GM18909 (cell line): ENCODE data around the gene TOM1L2.
"Not testable (repeated sequence)": the region's sequence is repeated elsewhere in the genome, so short reads cannot be mapped to it uniquely, and the experiment has no call there.

Experiments
- ATAC-seq: cut with Tn5 transposase; IDR thresholded peaks from one replicate; pipeline ENCODE4 v1.9.1; 2021; ENCODE audit warnings: mild to moderate bottlenecking; ENCODE audit not compliant: unreplicated experiment, poor library complexity

The TOM1L2 gene

DNA sequence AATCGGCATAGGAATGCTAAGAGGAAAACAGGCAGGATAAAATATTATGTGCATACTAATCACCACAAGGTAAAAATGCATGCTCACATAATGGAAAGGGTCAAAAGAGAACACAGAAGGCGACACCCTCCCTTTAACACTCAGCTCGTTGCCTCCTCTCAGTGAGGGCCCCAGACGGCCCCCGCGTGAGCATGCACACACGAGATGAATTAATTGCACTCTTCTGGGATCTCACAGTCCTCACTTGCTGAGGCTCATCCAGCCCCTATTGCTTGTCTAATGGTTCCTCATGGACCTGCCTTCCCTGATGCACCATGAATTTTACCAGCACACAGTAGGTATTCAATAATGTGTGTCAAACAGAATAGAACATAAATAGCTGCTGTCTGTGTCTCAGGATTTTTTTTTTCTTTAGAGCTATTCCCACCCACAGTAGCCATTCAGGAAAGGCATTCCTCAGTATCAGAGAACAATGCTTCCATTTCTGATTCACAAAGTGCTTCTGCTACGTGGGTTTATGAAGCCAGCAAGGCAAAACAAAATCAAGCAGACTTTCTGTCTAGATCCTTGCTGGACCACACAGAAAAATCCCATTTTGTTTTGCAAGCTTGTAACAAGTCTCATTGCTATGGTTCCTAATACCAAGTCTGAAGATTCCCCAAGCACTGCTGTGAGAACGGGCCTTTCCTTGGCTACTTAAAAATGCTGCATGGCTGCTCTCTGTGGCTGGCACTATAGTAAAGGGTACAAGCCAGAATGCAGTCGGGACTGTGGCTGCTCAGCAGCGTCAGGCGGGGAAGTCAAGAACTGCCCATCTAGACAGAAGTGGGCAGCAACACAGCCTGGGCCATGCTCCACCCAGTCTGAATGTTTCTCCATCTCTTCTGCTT lies 43.6 kb downstream of the TOM1L2 start:
- no peak for ATAC-seq

DNA sequence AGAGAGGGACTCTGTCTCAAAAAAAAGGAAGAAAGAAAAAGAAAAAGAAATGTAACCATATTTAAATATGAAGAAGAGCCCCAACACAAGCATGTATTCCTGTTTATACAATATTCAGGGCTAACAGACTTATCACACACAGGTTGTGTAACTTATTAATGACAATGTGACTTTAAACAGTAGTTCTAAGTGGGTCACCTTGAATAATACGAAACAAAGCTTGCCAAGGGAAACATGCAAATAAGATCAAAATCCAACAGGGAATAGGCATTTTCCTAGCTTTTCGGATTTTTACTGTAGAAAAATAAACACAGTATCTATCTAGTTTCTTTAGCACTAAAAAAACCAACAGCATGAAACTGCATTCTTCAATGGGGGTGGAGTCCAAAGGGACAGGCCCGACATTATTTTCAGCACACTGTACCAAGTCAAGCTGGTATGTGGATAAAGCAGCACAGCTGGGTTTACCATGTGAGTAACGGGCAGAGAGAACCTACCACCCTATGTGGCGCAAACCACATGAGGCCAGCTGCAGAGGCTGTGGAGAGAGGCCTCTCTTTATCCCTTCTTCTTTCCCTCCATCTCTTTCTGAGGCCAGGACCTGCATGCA lies 45.3 kb downstream of the TOM1L2 start:
- ATAC-seq, result no peak

DNA sequence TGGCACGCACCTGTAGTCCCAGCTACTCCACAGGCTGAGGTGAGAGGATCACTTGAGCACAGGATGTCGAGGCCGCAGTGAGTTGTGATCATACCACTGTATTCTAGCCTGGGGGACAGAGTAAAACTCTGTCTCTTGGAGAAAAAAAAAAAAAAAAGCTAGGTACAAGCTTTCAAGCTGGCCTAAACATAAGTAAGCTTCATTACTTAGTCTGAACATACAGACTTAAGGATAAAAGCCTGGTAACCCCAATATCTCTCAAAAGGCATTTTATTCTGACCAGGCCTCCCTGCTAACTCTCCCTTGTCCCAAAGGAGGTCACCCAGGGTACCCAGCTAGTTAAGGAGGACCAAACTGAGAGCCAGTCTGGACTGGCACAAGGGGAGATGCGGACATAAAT lies 46.2 kb downstream of the TOM1L2 start:
- ATAC-seq, result no peak

DNA sequence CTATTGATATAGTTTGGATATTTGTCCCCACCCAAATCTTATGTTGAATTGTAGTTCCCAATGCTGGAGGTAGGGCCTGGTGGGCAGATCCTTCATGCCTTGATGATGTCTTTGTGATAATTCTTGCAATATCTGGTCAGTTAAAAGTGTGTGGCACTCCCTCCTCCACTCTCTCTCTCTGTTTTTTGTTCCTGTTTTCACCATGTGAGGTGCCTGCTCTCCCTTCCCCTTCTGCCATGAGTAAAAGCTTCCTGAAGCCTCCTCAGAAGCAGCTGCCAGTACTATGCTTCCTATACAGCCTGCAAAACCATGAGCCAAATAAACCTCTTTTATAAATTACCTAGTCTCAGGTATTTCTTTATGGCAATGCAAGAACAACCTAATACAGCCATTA lies 47.3 kb downstream of the TOM1L2 start:
- no peak for ATAC-seq

DNA sequence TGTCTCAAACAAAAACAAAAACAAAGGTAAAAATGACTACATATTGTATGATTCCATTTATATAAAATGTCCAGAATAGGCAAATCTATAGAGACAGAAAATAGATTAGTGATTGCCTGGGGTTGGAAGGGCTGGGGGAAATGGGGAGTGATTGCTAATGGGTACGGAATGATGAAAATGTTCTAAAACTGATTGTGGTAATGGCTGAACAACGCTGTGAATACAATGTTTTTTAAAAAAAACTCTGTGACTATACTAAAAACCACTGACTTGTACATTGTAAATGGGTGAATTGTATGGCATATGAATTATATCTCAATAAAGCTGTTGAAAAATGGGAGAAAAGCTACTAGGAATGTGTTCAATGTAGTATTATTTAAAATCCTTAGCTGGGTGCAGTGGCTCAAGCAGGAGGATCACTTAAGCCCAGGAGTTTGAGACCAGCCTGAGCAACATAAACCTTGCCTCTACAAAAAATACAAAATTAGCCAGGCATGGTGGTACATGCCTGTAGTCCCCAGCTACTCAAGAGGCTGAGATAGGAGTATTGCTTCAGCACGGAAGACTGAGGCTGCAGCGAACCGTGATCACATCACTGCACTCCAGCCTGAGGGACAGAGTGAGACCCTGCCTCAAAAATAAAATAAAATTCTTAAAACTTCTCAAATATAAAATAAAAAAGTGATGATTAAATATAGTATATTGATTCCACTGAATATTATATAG lies 47.9 kb downstream of the TOM1L2 start:
- ATAC-seq, result no peak

- ATAC-seq, result no peak
These were observed 50.1 kb downstream of the TOM1L2 start for GRCh38 chr17:17922070-17922614.

- no peak for ATAC-seq
These were observed 50.8 kb downstream of the TOM1L2 start for GRCh38 chr17:17921192-17922069.

DNA sequence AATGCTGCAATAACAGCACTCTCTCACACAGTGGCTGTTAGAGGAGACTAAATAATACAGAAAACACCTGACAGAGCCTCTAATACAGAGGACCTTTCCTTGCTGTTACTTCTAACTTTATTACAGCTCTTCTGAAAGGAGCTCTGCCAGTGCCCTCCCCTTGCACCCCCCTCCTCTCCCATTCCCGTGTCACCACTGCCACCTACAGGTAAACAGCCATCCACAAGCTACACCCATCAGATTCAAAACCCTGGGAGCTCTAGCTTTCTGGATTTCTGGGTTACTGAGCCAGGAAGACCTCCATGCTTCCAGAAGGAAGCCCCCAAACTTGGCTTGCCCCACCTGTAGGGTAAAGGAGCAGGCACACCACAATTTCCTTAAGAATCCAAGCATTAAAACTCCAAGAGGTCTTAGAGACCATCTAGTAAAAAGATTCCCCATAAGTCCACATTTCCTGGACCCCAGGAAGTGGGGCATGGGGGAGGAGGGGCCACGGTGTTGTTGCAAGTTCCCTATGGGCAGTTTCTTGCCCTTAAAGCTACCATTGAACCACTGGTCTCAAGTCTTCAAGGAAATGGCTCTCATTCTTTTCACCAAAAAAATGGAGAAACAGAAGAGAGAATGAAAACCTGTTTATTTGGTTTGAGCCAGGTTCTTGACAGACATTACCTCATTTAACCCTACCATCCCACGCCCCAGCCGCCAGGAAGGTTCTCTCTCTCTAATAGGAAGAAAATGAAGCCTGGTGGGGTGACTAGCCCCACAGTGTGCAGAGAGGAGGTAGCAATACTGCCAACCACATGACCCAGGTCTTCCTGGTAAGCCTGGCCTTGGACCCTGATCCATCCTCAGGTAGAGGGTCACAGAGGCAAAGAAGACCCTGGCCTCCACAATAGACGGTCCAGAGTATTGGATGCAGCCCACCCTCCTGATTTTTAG lies 52.8 kb downstream of the TOM1L2 start:
- no peak for ATAC-seq

GRCh38 chr17:17917394-17917793 lies 54.8 kb downstream of the TOM1L2 start:
- no peak for ATAC-seq

GRCh38 chr17:17915183-17915582 lies 57.0 kb downstream of the TOM1L2 start:
- no peak for ATAC-seq

- ATAC-seq, result no peak
These were observed 58.4 kb downstream of the TOM1L2 start for GRCh38 chr17:17913695-17914332.

DNA sequence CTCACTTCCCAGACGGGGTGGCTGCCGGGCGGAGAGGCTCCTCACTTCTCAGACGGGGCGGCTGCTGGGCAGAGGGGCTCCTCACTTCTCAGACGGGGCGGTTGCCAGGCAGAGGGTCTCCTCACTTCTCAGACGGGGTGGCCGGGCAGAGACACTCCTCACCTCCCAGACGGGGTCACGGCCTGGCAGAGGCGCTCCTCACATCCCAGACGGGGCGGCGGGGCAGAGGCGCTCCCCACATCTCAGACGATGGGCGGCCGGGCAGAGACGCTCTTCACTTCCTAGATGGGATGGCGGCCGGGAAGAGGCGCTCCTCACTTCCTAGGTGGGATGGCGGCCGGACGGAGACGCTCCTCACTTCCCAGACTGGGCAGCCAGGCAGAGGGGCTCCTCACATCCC lies 59.9 kb downstream of the TOM1L2 start:
- not testable (repeated sequence) for ATAC-seq

DNA sequence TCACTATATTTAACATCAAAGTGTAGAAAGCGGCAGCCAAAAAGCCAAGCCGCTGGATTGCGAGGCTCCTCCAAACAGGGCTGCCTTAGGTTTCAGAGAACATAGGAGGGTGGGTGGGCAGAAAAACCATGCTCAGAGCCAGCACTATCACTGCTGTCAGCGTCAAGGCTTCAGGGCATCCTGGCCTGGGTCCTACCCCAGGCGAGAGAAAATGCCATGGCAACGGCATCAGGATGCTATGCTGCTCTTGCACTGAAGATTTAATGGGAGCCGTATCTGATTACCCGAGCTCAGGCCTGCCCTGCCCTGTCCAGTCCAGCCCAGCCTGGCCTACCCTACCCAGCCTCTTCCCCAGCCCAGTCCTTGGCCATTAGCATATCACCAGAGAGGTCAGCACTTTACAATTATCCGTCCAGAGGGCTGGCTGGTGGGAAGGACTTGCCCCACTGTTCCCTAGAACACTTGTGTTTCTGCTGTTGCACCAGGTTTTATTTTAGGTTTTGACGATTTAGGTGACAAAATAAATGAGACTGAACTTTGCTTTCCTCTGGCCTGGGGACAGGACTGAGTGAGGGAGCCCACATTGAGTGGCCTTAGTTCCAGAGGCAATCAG lies 61.1 kb downstream of the TOM1L2 start:
- no peak for ATAC-seq

- no peak for ATAC-seq
These were observed 62.1 kb downstream of the TOM1L2 start for GRCh38 chr17:17910060-17910459.

- ATAC-seq, result no peak
These were observed 63.1 kb downstream of the TOM1L2 start for GRCh38 chr17:17909078-17909477.

- no peak for ATAC-seq
These were observed 64.7 kb downstream of the TOM1L2 start for GRCh38 chr17:17907469-17907868.

DNA sequence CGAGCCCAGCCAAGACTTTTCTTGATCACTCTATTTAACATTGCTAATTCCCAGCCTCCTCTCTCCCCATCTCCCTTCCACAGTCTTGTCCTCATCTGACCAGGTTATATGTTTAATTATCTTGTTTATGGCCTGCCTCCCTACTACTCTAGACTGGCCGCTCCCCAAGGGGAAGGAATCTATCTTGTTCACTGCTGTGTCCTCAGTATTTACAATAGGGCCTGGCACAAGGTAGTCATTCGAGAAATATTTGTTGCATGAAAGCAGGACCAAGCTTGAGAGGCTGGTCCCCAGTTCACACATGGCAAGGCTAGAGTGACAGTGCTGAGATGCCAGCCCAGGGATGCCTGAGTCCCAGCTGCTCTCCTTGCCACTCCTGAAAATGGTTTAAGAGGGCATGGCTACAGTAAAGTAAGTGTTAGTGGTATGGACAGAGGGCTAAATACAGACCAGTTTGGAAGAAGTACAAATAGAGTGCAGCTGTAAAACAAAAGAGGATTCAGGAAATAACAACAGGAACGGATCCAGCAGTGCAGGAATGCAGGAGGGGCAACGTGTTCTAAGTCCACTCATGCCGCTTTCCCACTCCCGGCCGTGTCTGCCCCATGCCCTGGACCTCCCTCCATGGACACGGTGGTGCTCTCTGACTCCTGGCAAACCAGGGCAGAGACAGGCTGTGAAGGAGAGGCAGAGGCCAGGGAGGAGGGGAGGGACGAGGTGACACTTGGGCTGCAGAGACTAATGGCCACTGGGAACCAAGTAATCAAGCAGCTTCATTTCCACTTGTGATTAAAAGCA lies 65.6 kb downstream of the TOM1L2 start:
- ATAC-seq, result no peak
